Subcutaneous adipose tissue (tissue), 4 donors: ENCODE results near the gene BBLN. TPM values are rescaled to one million over a fixed set of nuclear protein-coding genes. Genes with fewer than 3 reads are reported as not detected.

ENCODE experiments used
- CTCF ChIP-seq: fragments of 450-650 bp; IDR thresholded peaks from one replicate; pipeline ENCODE4 v1.5.1; 2016; ENCODE audit warnings: low read depth, mild to moderate bottlenecking, control low read depth, antibody characterized with exemption, moderate library complexity
- total RNA-seq, 4 donors: library from RNA; depleted of rRNA; stranded (reverse); fragments of >200 nt; gene quantifications; one replicate each; pipeline ENCODE4 v1.1.0, GENCODE V29; 2016

BBLN gene
- total RNA-seq, 4 donors from 2014 or later = 57.7 to 307 (median 228) TPM

- no peak for TF ChIP-seq CTCF
Measured at GRCh38 chr9:128141604-128142003, 18.5 kb upstream of the BBLN start.

DNA sequence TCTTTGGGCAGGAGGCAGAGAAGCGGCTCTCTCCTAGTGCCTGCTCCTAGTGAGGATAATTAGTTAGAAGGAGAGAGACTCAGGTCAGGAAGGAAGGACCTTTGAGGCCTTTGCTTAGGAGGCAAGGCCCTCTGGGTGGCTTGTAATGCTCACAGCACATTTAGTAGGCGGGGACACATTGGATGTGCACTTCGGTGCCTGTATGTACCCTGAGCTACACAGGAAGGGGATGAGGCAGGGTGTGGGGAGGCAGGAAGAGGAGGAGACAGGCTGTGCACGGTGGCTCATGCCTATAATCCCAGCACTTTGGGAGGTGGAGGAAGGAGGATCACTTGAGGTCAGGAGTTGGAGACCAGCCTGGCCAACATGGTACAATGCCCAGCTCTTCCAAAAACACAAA lies 18.0 kb upstream of the BBLN start:
- TF ChIP-seq CTCF = no peak

GRCh38 chr9:128142596-128142995 lies 17.5 kb upstream of the BBLN start:
- no peak for TF ChIP-seq CTCF

DNA sequence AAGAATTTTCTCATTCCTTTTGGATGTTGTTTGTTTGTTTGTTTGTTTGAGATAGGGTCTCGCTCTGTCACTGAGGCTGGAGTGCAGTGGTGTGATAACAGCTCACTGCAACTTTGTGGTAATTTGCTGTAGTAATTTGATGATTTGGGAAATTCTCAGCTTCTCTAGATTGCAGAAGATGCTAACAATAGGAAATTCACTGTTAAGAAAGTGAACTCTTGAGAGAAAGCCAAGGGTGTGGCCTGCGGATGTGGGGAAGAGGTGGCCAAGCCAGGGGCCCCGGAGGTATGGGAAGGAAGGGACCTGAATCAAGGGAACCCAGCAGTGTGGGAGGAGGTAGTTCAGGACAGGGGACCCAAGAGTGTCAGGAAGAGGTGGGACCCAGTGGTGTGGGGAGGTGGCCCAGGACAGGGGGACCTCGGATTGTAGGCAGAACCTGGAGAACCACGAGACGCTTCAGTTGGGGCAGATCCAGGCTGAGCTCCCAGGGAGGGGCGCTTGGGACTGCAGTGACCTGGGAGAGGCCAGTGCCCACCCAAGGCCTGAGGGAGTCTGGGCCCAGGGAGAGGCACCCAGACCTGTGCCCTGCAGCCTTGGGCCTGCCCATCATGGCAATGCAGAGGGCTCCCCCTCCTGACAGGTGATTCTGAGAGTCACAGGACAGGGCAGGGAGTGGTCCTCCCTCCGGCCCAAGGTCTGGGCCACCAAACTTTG lies 16.4 kb upstream of the BBLN start:
- TF ChIP-seq CTCF = no peak

GRCh38 chr9:128144239-128145181 lies 15.6 kb upstream of the BBLN start:
- no peak for TF ChIP-seq CTCF

DNA sequence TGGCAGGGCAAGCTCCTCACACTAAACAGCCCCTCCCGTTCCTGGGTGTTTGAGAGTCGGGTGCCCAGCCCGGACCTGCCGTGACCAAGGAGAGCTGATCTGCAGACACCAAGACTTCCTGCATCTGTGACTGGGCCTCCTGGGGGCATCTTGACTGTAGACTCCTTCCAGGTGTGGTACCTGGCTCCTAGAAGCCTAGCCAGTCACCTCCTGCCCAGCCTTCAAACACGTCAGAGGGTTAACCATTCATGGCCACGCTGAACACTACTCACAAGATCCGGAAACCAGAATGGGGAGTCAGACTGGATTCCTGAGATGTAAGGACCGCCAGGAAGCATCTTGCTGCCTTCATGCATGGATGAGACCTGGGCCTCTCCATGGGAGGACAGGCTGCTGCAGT lies 14.5 kb upstream of the BBLN start:
- TF ChIP-seq CTCF = no peak

DNA sequence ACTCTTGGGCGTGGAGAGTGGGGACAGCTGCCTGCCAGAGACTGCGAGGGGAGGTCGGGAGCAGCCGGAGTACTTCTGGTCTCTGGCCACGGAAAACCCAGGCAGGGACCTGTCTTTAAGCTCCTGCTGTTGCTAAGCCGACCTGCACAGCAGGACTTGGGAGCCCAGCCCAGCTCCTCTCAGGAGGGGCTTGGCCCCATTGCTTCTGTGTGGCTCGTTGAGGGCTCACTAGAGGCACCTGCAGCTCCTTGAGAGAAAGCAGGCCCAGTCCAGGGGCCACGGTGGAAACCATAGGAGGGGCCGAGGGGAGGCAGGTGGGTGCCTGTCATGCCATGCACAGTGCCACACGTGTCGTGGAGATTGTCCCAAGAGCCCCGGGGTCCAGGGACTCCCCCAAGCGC lies 14.1 kb upstream of the BBLN start:
- TF ChIP-seq CTCF = no peak
